GM12878 (cell line): Measurements from ENCODE around the gene SPRR3. TPM values are rescaled to one million over a fixed set of nuclear protein-coding genes. Genes with fewer than 3 reads are reported as not detected.

Source experiments
- ATAC-seq: fragments of 200-7000 bp; cut with Tn5 transposase; 3 replicates; pipeline ENCODE4 v1.9.1; 2020; ENCODE audit warnings: mild to moderate bottlenecking, moderate library complexity
- BruUV-seq: library from RNA; stranded (reverse); fragments of 400-500 nt; replicated peaks from 2 replicates; lab custom pipeline; 2021; lab: Mats Ljungman, UMichigan
- CTCF ChIA-PET: fragments of 300-600 bp; sonication (Branson Sonifier 250); formaldehyde crosslinking; extraction: SDS; loops from one replicate; lab custom pipeline; 2021; ENCODE audit warnings: inconsistent platforms; lab: Yijun Ruan, JAX
- POLR2A ChIA-PET: fragments of 350-600 bp; formaldehyde crosslinking; extraction: SDS; loops from one replicate; lab custom pipeline; 2021; ENCODE audit warnings: inconsistent platforms; lab: Charles Lee
- RAD21 ChIA-PET: fragments of 300-600 bp; sonication (Branson Sonifier 250); formaldehyde crosslinking; loops from one replicate; lab custom pipeline; 2023; ENCODE audit warnings: antibody characterized with exemption; ENCODE audit not compliant: unreplicated experiment; lab: Charles Lee
- SMC1A ChIA-PET: fragments of 300-600 bp; sonication (Branson Sonifier 250); formaldehyde crosslinking; loops from one replicate; lab custom pipeline; 2023; ENCODE audit not compliant: unreplicated experiment, uncharacterized antibody; lab: Charles Lee
- DNase-seq: peaks from one replicate; pipeline ENCODE4 v3.0.0-alpha.2; 2011; ENCODE audit warnings: low read depth, low spot score
- FAIRE-seq: peaks from 3 replicates; lab custom pipeline; 2011; peaks lifted over from hg19 to GRCh38; lab: Jason Lieb, UNC
- H2AFZ ChIP-seq: 2 replicates; pipeline ENCODE4 v1.6.0; 2011; ENCODE audit warnings: low read depth, low read length, control low read depth; ENCODE audit not compliant: control insufficient read depth
- H3K27ac ChIP-seq: 2 replicates; pipeline ENCODE4 v1.5.1; 2011; ENCODE audit warnings: control low read depth; ENCODE audit not compliant: control insufficient read depth, insufficient read depth
- H3K27me3 ChIP-seq, 2 experiments: replicated peaks in 1 of 2; 2 replicates each; pipeline versions ENCODE4 v1.6.0 to v1.6.1; 2011; ENCODE audit warnings: low read length in 1 of 2; ENCODE audit not compliant: control insufficient read depth in 2 of 2, insufficient read depth in 2 of 2
- H3K36me3 ChIP-seq, 2 experiments: 2 replicates each; pipeline ENCODE4 v1.5.1; 2011; ENCODE audit warnings: low read length in 1 of 2; ENCODE audit not compliant: control insufficient read depth in 2 of 2, insufficient read depth in 2 of 2
- H3K4me1 ChIP-seq: 2 replicates; pipeline ENCODE4 v1.6.1; 2011; ENCODE audit warnings: mild to moderate bottlenecking, low read length, moderate library complexity, mixed read lengths; ENCODE audit not compliant: control insufficient read depth, insufficient read depth
- H3K4me2 ChIP-seq: 2 replicates; pipeline ENCODE4 v1.6.0; 2011; ENCODE audit warnings: control low read depth; ENCODE audit not compliant: control insufficient read depth, insufficient read depth
- H3K4me3 ChIP-seq: fragments of 200-600 bp; sonication (generic); 2 replicates; pipeline ENCODE4 v1.5.1; 2016
- H3K79me2 ChIP-seq: 2 replicates; pipeline ENCODE4 v1.6.0; 2011; ENCODE audit warnings: low read length; ENCODE audit not compliant: control insufficient read depth, insufficient read depth
- H3K9ac ChIP-seq: 2 replicates; pipeline ENCODE4 v1.8.0; 2011; ENCODE audit warnings: low read length, control low read depth, mixed read lengths; ENCODE audit not compliant: control insufficient read depth, insufficient read depth
- H3K9me3 ChIP-seq: replicated peaks from 3 replicates; pipeline ENCODE4 v1.5.1; 2011; ENCODE audit warnings: mild to moderate bottlenecking, low read length; ENCODE audit not compliant: control insufficient read depth, insufficient read depth
- H4K20me1 ChIP-seq: 2 replicates; pipeline ENCODE4 v1.6.0; 2011; ENCODE audit not compliant: control insufficient read depth, insufficient read depth
- BMI1 ChIP-seq: fragments of 450-650 bp; IDR thresholded peaks from 2 replicates; pipeline ENCODE4 v1.6.1; 2016; ENCODE audit warnings: mild to moderate bottlenecking, moderate library complexity, borderline replicate concordance
- CBX3 ChIP-seq: fragments of 200-600 bp; sonication (generic); IDR thresholded peaks from 2 replicates; pipeline ENCODE4 v1.6.1; 2016; ENCODE audit warnings: low read depth, borderline replicate concordance
- CBX5 ChIP-seq: sonication (generic); IDR thresholded peaks from 2 replicates; pipeline ENCODE4 v1.6.1; 2016; ENCODE audit warnings: low read depth, moderate library complexity, mild to moderate bottlenecking, inconsistent platforms
- CHD2 ChIP-seq: IDR thresholded peaks from 2 replicates; pipeline ENCODE4 v1.6.1; 2011; ENCODE audit warnings: low read depth, low read length, improper control_type of control experiment, borderline replicate concordance
- CREB1 ChIP-seq: IDR thresholded peaks from 2 replicates; pipeline ENCODE4 v1.6.1; 2012; ENCODE audit warnings: low read depth, mild to moderate bottlenecking, inconsistent platforms
- DPF2 ChIP-seq: fragments of 450-650 bp; IDR thresholded peaks from 2 replicates; pipeline ENCODE4 v1.6.1; 2017; ENCODE audit warnings: mild to moderate bottlenecking
- EGR1 ChIP-seq, 2 experiments: IDR thresholded peaks; 1 replicate in 1 of 2; 2 replicates in 1 of 2; pipeline ENCODE4 v1.6.1; 2011 to 2012; ENCODE audit warnings: low read depth in 2 of 2, low read length in 2 of 2, borderline replicate concordance in 1 of 2, mild to moderate bottlenecking in 1 of 2, moderate library complexity in 1 of 2
- ETV6 ChIP-seq, 2 experiments: fragments of 450-650 bp in 1 of 2; IDR thresholded peaks in 1 of 2; conservative IDR thresholded peaks in 1 of 2; 2 replicates each; pipeline ENCODE4 v1.6.1; 2014; ENCODE audit warnings: antibody characterized with exemption in 1 of 2, borderline replicate concordance in 1 of 2, low read depth in 1 of 2, mild to moderate bottlenecking in 1 of 2, moderate library complexity in 1 of 2
- IKZF2 ChIP-seq, 2 experiments: fragments of 450-650 bp; IDR thresholded peaks; 2 replicates each; pipeline ENCODE4 v1.6.1; 2017; ENCODE audit warnings: mild to moderate bottlenecking in 2 of 2, moderate library complexity in 2 of 2
- KDM1A ChIP-seq: fragments of 200-600 bp; sonication (generic); IDR thresholded peaks from 2 replicates; pipeline ENCODE4 v1.6.1; 2016; ENCODE audit warnings: borderline replicate concordance
- MXI1 ChIP-seq: fragments of 150-350 bp; IDR thresholded peaks from 2 replicates; pipeline ENCODE4 v1.6.1; 2011; ENCODE audit warnings: low read depth, mild to moderate bottlenecking, inconsistent platforms, low read length, improper control_type of control experiment
- MYB ChIP-seq: fragments of 150-350 bp; IDR thresholded peaks from 2 replicates; pipeline ENCODE4 v1.6.1; 2014; ENCODE audit warnings: mild to moderate bottlenecking, low read depth, low read length, borderline replicate concordance
- SMAD5 ChIP-seq: IDR thresholded peaks from 2 replicates; pipeline ENCODE4 v1.6.1; 2016; ENCODE audit warnings: antibody characterized with exemption, low read depth
- WRNIP1 ChIP-seq: IDR thresholded peaks from 2 replicates; pipeline ENCODE4 v1.6.1; 2011; ENCODE audit warnings: low read depth, low read length, improper control_type of control experiment, borderline replicate concordance
- WGBS: methylation state at CpG from one replicate; pipeline ENCODE4 v1.1.6; 2016; ENCODE audit warnings: low lambda C conversion rate; ENCODE audit not compliant: insufficient replicate concordance, insufficient coverage; ENCODE audit errors: missing lambda C conversion rate; 5-methylcytosine and 5-hydroxymethylcytosine counted together
- in situ Hi-C: fragments of 300-500 bp; cut with MboI; formaldehyde crosslinking; loops from 9 replicates; pipeline ENCODE4 v1.14.3; 2018; ENCODE audit warnings: mixed read lengths
- intact Hi-C: fragments of 100-400 bp; cut with micrococcal nuclease; formaldehyde crosslinking; loops from one replicate; pipeline ENCODE4 v1.14.2; 2022; ENCODE audit not compliant: unreplicated experiment
- polyA plus RNA-seq, 11 experiments: library from polyadenylated mRNA; depleted of rRNA in 4 of 11; unstranded in 6 of 11; stranded (reverse) in 5 of 11; fragments of >200 nt; fragmentation: Nextera tagmentation in 4 of 11; fragmentation: Illumina TruSeq in 1 of 11; extraction: Ambion mirVana in 4 of 11; extraction: Trizol in 1 of 11; gene quantifications; 1 replicate in 1 of 11; 2 replicates in 10 of 11; pipeline versions ENCODE4 v1.2.1 to v1.2.3, GENCODE V29; 2011 to 2016; ENCODE audit warnings: inconsistent platforms in 2 of 11, missing spikeins in 2 of 11, low read depth in 1 of 11
- total RNA-seq, 4 experiments: library from RNA; depleted of rRNA in 3 of 4; stranded (reverse); fragments of >200 nt in 3 of 4; fragmentation: Illumina TruSeq in 1 of 4; extraction: Trizol in 1 of 4; gene quantifications; 2 replicates each; pipeline versions ENCODE4 v1.2.1 to v1.2.3, GENCODE V29; 2013 to 2021
- TF ChIP-seq, protein P1 (sequence below): fragments of 450-650 bp; IDR thresholded peaks from 2 replicates; pipeline ENCODE4 v1.6.1; 2017; ENCODE audit warnings: borderline replicate concordance
- TF ChIP-seq, protein P2 (sequence below): fragments of 450-650 bp; IDR thresholded peaks from 2 replicates; pipeline ENCODE4 v1.6.1; 2014; ENCODE audit warnings: mild to moderate bottlenecking

Gene SPRR3
- total and polyA plus RNA-seq, 10 of the 15 experiments (the other 5 are each of a cell fraction or from before 2014, with no cell fraction given): not detected

DNA sequence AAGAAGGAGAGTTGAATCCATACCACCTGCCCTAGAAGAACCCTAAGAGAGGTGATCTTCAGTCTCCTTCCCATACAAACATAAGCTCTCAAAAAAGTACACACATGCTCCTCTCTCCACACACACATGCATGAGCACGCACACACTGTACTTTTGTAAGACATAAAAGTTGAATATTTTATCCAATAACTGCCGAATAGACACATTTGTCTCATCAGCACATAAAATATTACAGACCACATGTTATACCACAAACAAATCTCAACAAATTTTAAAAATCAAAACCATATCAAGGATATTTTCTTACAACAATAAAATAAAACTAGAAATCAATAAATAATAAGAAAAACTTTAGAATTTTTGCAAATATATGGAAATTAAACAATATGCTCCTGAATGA, 15.0 kb upstream of the SPRR3 start (continued):
- TF ChIP-seq, protein P1, sequence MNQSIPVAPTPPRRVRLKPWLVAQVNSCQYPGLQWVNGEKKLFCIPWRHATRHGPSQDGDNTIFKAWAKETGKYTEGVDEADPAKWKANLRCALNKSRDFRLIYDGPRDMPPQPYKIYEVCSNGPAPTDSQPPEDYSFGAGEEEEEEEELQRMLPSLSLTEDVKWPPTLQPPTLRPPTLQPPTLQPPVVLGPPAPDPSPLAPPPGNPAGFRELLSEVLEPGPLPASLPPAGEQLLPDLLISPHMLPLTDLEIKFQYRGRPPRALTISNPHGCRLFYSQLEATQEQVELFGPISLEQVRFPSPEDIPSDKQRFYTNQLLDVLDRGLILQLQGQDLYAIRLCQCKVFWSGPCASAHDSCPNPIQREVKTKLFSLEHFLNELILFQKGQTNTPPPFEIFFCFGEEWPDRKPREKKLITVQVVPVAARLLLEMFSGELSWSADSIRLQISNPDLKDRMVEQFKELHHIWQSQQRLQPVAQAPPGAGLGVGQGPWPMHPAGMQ: no peak
- TF ChIP-seq CBX5: no peak

DNA sequence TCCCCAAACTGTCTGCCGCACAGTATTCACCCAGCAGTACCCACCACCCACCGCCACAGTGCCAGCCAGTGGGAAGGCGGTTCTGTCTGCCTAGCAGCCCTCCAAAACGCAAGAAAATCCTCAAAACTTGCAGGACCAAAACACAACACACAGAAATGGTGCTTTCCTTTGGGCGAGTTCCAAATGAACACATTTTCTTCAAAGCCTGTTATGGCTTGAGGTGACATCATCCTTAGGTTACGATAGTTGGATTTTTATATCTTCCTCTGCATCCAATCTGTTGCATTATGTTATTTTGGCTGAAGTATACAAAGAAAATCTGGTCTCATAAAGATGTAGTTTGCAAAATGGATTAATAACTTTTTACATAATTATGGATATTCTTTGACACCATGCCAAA, 8.4 kb upstream of the SPRR3 start:
- no peaks in the 10 kb centered on the region for H3K36me3 ChIP-seq
- in situ Hi-C loops (no loop called here), intact Hi-C loops (no loop called here)
- H3K79me2 ChIP-seq: no peaks in the 10 kb centered on the region
- no peak for DNase-seq
- H3K27ac ChIP-seq: no peak overlapping the region
- no peaks in the 10 kb centered on the region for H3K9me3 ChIP-seq
- no peak overlapping the region for H3K4me3 ChIP-seq
- ChIA-PET SMC1A (no interaction called here), RAD21 (no interaction called here), CTCF (no interaction called here), POLR2A (no interaction called here)
- WGBS: 29% methylated on average over 6 of the region's 6 CpGs
- no peak overlapping the region for H3K4me2 ChIP-seq
- no peak for TF ChIP-seq CBX3
- no peak for TF ChIP-seq CHD2
- TF ChIP-seq WRNIP1: no peak
- no peak for TF ChIP-seq ETV6 (conservative IDR thresholded peaks at IDR 0.05 in 1 of 2, IDR thresholded peaks at IDR 0.05 in 1 of 2; ENCODE audit: borderline replicate concordance in 1 of 2, low read depth in 1 of 2)
- TF ChIP-seq BMI1: no peak
- TF ChIP-seq DPF2: no peak
- TF ChIP-seq, protein P2, sequence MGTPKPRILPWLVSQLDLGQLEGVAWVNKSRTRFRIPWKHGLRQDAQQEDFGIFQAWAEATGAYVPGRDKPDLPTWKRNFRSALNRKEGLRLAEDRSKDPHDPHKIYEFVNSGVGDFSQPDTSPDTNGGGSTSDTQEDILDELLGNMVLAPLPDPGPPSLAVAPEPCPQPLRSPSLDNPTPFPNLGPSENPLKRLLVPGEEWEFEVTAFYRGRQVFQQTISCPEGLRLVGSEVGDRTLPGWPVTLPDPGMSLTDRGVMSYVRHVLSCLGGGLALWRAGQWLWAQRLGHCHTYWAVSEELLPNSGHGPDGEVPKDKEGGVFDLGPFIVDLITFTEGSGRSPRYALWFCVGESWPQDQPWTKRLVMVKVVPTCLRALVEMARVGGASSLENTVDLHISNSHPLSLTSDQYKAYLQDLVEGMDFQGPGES: no peak
- TF ChIP-seq EGR1 (IDR thresholded peaks at IDR 0.05; ENCODE audit: borderline replicate concordance in 1 of 2, low read depth in 2 of 2, low read length in 2 of 2): no peak
- TF ChIP-seq SMAD5: no peak
- no peak for TF ChIP-seq CREB1
- TF ChIP-seq IKZF2 (IDR thresholded peaks at IDR 0.05): no peak
- TF ChIP-seq MYB: no peak
- TF ChIP-seq MXI1: no peak
- no peak for TF ChIP-seq KDM1A
- no peak for ATAC-seq
- H2AFZ ChIP-seq: no peak overlapping the region
- no TSS peak for BruUV-seq
- no peaks in the 10 kb centered on the region for H4K20me1 ChIP-seq
- no peaks in the 10 kb centered on the region for H3K27me3 ChIP-seq
- no peaks in the 10 kb centered on the region for H3K4me1 ChIP-seq
- H3K9ac ChIP-seq: no peak overlapping the region
- FAIRE-seq: no peak
